Measurements from ENCODE around the gene SLC9C2.
"Not testable (repeated sequence)": the region's sequence is repeated elsewhere in the genome, so short reads cannot be mapped to it uniquely, and the experiment has no call there.

The SLC9C2 gene

DNA sequence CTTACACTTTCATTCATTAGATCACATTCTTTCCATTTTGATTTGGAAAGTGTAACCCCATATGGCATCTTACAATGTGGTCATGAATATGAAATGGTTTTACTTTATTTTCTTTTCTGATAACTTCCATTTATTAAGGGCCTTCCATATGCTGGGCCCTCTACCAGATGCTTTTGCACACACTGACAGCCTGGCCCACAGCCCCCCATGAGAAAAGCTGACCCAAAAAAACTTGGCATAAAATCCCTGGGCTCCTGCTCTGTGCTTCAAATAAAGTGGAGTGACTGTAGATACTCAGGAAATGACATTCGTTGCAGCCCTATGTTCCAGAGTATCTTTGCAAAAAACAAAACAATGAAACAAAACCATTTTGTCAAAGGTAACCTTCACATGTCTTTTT, 76.9 kb downstream of the SLC9C2 start:
- in situ Hi-C loops (cut with MboI; ENCODE audit: low sequenced_read_pairs, unreplicated experiment) = no loop called here
- TF ChIP-seq, protein P1, sequence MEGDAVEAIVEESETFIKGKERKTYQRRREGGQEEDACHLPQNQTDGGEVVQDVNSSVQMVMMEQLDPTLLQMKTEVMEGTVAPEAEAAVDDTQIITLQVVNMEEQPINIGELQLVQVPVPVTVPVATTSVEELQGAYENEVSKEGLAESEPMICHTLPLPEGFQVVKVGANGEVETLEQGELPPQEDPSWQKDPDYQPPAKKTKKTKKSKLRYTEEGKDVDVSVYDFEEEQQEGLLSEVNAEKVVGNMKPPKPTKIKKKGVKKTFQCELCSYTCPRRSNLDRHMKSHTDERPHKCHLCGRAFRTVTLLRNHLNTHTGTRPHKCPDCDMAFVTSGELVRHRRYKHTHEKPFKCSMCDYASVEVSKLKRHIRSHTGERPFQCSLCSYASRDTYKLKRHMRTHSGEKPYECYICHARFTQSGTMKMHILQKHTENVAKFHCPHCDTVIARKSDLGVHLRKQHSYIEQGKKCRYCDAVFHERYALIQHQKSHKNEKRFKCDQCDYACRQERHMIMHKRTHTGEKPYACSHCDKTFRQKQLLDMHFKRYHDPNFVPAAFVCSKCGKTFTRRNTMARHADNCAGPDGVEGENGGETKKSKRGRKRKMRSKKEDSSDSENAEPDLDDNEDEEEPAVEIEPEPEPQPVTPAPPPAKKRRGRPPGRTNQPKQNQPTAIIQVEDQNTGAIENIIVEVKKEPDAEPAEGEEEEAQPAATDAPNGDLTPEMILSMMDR (IDR thresholded peaks at IDR 0.05; ENCODE audit: borderline replicate concordance, control extremely low read depth, extremely low read depth, insufficient read depth, missing control alignments) = no peak

DNA sequence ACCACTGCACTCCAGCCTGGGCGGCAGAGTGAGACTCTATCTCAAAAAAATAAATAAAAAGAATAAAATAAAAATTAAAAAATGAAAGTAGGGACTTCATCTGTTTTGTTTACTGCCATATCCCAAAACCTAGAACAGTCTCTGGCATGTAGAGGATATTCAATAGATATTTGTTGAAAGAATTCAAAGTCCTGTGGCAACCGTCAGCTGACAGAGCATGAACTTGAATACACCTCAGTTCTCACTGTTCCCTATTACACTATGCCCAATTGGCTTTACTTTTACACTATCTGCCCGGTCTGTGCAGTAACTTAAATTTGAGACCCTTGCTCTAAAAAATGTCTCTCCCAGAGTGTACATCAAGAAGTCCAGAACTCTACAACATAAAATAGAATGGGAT, 79.5 kb downstream of the SLC9C2 start:
- in situ Hi-C loops (cut with MboI; ENCODE audit: low sequenced_read_pairs, unreplicated experiment) = no loop called here
- TF ChIP-seq, protein P1 (IDR thresholded peaks at IDR 0.05; ENCODE audit: borderline replicate concordance, control extremely low read depth, extremely low read depth, insufficient read depth, missing control alignments) = no peak
- no peak for DNase-seq (ENCODE audit: low spot score)

More for the DNA sequence above, 76.9 kb downstream of the SLC9C2 start:
- no peak for DNase-seq (ENCODE audit: low spot score)

DNA sequence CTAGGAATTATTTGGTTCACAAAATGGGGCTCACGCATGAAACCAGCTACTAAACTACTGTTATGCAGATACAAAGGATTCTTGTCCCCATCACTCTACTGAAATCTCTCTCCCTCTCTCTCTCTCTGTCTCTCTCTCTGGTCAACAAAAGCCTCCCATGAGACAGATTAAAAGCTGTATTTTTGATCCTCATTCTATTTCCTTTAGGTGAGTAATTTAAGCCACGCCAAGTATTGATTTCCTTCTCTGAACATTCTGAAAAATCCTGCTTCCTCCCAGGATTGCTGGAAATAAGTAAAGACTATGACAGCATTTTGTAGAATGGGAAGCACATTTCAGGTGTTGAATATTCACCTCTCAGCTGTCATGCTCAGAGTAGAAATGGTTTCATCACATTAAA, 82.1 kb downstream of the SLC9C2 start:
- TF ChIP-seq, protein P1 (IDR thresholded peaks at IDR 0.05; ENCODE audit: borderline replicate concordance, control extremely low read depth, extremely low read depth, insufficient read depth, missing control alignments) = no peak
- DNase-seq (ENCODE audit: low spot score) = no peak
- in situ Hi-C loops (cut with MboI; ENCODE audit: low sequenced_read_pairs, unreplicated experiment) = no loop called here

DNA sequence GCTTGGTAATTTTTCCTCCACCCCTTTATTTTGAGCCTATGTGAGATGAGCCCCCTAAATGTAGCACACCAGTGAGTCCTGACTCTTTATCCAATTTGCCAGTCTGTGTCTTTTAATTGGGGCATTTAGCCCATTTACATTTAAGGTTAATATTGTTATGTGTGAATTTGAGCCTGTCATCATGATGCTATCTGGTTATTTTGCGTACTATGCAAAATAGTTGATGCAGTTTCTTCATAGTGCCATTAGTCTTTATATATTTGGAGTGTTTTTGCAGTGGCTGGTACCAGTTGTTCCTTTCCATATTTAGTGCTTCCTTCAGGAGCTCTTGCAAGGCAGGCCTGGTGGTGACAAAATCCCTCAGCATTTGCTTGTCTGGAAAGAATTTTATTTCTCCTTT, 88.4 kb downstream of the SLC9C2 start:
- in situ Hi-C loops (cut with MboI; ENCODE audit: low sequenced_read_pairs, unreplicated experiment); DNase-seq (ENCODE audit: low spot score): not testable (repeated sequence)

DNA sequence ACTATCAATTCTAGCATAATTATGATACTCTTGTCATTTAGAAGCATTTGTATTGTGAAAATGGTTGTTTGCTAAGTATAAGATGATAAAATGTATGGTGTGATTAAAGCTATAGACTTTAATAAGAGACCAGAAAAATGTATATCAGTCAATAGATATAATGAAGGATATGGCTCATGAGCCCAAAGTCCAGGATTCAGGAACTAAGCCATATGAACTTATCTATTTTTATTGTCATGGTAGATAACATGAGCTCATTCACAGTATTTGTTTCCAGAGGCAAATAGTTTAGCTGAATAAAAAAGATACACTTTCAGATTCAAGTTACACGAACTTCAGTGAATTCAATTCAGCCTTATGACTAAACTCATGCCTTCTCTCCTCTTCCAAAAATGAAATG, 93.1 kb downstream of the SLC9C2 start:
- TF ChIP-seq, protein P1 (IDR thresholded peaks at IDR 0.05; ENCODE audit: borderline replicate concordance, control extremely low read depth, extremely low read depth, insufficient read depth, missing control alignments) = no peak
- no peak for DNase-seq (ENCODE audit: low spot score)

DNA sequence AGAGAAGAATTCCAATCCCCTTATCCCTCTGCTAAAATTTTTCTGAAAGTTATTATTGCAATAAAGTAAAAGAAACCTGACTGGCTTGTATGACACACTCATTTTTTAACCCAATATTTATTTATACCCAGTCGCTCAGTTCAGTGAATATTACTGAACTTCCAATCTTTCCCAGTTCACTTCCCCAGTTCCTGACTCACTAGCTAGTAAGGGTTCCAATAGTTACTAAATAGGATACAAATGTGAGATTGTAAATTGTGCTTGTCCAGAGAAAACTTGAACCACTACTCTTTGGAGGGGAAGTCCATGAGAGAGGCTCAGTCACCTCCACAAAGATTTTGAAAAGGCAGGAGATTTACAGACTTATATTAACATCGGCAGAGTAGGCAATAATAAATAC, 94.3 kb downstream of the SLC9C2 start:
- in situ Hi-C loops (cut with MboI; ENCODE audit: low sequenced_read_pairs, unreplicated experiment) = no loop called here
- TF ChIP-seq, protein P1 (IDR thresholded peaks at IDR 0.05; ENCODE audit: borderline replicate concordance, control extremely low read depth, extremely low read depth, insufficient read depth, missing control alignments) = no peak
- DNase-seq (ENCODE audit: low spot score) = no peak

More for the DNA sequence above, 93.1 kb downstream of the SLC9C2 start:
- in situ Hi-C loops (cut with MboI; ENCODE audit: low sequenced_read_pairs, unreplicated experiment) = no loop called here

DNA sequence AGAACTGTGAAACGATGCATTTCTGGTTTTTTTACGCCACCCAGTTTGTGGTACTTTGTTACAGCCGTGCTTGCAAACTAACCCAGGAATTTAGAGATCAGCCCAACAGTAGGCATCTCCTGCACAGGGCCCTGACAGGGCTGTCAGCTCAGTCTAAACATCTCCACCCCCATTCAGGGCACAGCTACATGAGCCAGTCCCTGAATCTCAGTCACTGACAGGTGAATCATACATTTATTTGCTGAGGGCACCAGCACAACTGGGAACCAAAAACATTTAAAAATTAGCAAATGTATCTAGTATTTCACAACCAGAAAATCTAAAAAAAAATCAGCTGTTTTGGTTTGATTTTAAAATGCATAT, 95.0 kb downstream of the SLC9C2 start:
- in situ Hi-C loops (cut with MboI; ENCODE audit: low sequenced_read_pairs, unreplicated experiment) = no loop called here
- DNase-seq (ENCODE audit: low spot score) = no peak
- TF ChIP-seq, protein P1 (IDR thresholded peaks at IDR 0.05; ENCODE audit: borderline replicate concordance, control extremely low read depth, extremely low read depth, insufficient read depth, missing control alignments) = no peak

Measured in GM13976 (cell line).